COLO668 (cell line): ENCODE results near the gene C5AR2.
"Not testable (repeated sequence)": the region's sequence is repeated elsewhere in the genome, so short reads cannot be mapped to it uniquely, and the experiment has no call there.

Experiments
- DNase-seq: peaks from one replicate; lab custom pipeline; 2025; ENCODE audit not compliant: unreplicated experiment; lab: John Stamatoyannopoulos, UW

The C5AR2 gene

DNA sequence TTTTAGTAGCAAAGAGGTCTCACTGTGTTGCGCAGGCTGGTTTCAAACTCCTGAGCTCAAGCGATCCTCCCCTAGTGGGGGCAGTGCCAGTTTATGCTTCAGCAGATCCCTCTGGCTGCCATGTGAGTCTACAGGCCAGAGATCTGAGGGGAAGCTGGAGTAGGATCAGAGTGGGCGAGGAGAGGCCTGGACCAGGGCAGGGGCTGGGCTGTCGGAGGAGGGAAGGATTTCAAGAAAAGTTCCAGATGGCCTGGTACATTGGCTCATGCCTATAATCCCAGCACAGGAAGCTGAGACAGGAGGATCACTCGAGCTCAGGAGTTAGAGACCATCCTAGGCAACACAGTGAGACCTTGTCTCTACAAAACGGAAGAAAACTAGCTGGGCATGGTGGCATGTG, 27.0 kb downstream of the C5AR2 start:
- DNase-seq = no peak

- no peak for DNase-seq
Measured at GRCh38 chr19:47362321-47362720, 30.3 kb downstream of the C5AR2 start.

DNA sequence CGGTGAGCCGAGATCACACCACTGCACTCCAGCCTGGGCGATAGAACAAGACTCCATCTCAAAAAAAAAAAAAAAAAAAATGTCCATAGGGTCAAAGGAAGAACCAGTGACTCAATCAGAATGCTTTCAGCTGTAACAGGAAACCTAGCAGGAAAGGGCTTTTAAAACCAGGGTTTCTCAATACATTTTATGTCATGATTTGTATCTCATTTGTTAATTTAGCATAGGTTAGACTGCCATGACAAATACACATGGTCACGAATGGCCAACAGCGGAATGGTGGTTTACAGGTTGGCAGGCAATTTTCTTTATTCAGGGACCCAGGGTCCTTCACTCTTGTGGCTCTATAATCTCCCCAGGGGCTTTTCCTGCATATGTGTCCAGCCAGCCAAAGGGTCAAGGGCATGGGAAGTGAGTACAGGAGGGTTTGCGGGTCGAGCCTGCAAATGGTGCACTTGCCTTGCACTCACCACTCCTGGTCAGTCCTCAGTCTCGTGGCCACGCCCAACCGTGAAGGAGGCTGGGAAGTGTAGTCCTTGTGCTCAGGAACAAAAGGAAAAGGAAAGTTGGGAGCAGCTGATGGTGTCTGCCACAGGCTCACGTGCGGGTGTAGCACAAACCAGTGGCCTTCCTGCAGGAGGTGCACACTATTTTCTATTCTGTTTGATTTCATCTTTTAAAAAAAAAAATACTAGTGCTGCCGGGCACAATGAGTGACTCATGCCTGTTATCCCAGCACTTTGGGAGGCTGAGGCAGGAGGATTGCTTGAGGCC, 32.0 kb downstream of the C5AR2 start:
- DNase-seq = peak; percentile 7

DNA sequence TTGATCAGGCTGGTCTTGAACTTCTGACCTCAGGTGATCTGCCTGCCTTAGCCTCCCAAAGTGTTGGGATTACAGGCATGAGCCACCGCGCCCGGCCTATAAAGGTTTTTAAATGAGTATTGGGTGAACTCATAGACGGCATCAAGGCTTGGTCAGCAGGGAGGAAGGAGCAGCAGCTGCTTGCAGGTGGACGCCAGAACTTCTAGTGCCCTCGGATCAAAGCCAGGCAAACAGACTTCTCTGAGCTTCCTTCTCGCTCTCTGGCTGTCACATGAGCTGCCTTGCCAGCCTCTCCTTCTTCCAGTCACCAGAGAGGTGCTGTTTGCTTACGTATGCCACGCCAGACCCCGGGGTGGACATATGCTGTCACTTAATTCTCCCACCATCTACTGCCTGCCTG, 33.5 kb downstream of the C5AR2 start:
- DNase-seq = not testable (repeated sequence)

GRCh38 chr19:47370045-47370611, 38.2 kb downstream of the C5AR2 start:
- no peak for DNase-seq

DNA sequence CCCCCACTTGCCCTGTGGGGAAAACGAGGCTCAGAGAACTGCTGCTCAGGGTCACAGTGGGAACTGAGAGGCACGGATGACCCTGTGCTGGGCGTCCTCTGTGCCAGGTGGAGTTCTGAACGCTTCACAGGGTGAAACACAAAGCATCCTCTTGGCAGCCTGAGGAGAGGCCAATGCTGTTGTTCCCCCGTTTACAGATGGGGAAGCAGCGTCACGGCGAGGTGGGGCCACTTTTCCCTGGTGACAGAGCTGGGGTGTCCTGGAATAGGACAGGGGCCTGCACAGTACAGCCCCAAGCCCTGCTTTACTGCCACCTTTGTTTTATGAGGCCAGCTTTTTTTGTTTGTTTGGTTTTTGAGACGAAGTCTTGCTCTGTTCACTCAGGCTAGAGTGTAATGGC, 39.3 kb downstream of the C5AR2 start:
- DNase-seq = no peak

DNA sequence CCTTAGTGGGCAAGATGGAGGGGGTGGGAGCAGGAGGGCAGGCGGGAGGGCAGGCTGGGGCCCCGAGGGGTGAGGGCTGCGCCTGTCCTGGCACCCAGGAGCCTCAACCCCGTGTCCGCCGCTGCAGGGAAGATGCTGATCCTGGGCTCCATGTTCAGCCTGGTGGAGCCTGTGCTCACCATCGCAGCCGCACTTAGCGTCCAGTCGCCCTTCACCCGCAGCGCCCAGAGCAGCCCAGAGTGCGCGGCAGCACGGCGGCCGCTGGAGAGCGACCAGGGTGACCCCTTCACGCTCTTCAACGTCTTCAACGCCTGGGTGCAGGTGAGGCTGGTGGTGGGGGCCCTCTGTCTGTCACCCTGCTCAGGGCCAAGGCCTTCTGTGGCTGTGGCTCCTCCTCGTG, 40.6 kb downstream of the C5AR2 start:
- DNase-seq = no peak

DNA sequence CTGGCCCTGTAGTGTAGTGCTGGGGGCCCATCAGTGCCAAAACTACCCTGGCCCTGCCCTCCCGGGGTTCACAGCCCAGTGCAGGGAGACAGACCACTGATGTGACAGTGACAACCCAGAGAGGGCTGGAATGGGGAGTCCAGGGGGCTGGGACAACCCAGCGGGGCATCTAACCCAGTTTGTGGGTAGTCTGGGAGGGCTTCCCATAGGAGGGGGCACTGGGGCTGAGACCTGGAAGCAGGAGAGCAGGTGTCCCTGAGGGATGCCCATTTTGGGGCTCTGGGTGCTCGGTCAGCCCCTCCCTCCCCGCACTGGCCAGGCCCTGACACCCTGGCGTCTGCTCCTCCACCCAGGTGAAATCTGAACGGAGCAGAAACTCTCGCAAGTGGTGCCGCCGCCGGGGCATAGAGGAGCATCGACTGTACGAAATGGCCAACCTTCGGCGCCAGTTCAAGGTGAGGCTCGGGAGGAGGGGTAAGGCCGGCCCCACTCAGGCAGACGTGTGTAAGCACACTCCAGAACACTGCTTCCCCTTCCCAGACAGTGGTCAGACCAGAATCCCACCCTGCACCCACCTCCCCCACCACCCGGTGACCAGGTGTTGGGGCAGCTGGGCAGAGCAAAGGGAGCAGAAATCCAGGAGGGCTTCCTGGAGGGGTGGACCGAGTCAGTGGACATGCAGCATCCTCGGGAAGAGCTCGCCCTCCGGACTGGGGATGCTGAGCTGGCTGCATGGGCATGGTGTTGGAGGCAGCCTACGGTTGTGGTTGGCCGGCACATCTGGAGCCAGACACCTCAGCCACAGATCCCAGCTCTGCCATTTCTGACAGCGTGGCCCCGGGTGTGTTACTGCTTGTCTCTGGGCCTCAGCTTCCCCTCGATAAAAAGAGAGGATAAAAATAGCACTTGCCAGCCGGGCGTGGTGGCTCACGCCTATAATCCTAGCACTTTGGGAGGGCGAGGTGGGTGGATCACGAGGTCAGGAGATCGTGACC, 41.6 kb downstream of the C5AR2 start:
- no peak for DNase-seq

DNA sequence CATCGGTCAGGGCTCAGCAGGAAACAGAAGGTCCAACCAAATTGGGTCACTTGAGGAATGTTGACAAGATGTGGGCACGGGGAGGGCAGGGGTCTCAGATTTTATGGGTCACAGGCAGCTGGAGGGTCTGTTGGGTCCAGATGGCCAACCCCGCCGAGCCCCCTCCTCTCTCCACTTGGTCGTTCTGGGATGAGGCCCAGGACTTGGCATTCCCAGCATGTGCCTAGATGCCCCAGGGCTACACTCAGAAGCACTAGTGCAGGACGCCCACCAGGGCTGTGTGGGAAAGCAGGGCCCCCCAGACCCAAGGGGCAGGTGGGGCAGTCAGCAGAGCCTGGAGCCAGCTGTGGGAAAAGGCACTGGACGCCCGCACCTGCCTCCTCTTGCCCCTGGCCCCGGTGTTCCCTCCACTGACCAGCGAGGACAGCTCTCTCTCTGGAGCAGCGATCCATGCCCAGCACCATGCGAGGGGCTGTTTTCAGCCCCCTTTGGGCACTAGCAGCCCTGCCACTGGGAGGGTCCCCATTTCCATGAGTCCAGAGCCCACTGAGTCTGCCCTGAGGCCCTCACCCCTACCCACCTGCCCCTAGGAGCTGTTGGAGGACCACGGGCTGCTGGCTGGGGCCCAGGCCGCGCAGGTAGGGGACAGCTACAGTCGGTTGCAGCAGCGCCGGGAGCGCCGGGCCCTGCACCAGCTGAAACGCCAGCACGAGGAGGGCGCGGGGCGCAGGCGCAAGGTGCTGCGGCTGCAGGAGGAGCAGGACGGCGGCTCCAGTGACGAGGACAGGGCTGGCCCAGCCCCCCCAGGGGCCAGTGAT, 43.1 kb downstream of the C5AR2 start:
- DNase-seq = no peak

- no peak for DNase-seq
Measured at GRCh38 chr19:47375694-47376588, 44.0 kb downstream of the C5AR2 start.

DNA sequence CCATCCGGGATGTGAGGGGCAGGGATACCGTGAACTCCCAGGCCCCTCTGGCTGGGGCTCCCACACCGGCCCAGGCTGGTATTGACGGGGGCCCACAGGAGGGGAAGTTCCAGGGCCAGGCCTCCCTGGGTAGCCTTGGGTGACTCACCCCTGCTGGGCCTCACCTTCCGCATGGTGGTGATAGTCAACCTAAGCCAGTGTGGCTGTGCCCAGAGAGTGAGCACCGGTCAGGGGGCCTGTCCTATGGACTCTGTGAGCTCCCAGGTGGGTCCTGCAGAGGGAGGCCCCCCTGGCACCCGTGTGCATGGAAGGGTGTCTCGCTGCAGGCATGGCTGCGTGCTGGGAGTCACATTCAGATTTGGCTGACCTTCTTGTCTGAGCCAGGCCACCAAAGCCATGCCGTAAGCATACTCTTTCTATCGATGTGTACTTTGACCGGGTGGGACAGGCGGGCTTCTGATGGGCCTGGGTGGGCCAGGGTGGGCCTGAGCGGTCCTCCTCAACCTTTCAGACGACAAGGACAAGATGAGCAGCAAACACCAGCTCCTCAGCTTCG, 44.7 kb downstream of the C5AR2 start:
- DNase-seq = no peak

DNA sequence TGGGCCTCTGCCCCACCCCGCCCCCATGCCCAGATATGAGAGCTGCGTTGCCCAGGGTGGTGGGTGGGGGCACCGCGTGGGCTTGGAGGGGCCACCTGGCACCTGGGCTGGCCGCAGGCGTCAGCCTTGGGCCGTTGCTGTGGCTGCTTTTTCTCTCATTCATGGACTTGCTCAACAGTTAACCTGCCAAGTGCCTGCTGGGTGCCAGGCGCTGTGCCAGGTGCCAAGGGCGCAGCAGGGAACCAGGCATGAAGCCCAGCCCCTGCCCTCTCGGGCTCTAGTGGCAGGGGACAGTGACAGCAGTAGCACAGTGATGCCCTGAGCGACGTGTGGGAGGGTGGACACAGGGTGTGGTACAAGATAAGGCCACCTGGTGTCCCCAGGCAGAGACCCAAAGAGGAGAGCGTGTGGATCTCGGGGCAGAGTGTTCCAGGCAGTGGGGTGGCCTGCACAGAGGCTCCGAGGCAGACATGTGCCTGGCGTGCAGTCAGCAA, 45.3 kb downstream of the C5AR2 start:
- no peak for DNase-seq

GRCh38 chr19:47377801-47378200, 45.8 kb downstream of the C5AR2 start:
- DNase-seq = no peak

- no peak for DNase-seq
Measured at GRCh38 chr19:47378246-47378645, 46.3 kb downstream of the C5AR2 start.

- DNase-seq = no peak
Measured at GRCh38 chr19:47379381-47379938, 47.5 kb downstream of the C5AR2 start.

- DNase-seq = no peak
Measured at GRCh38 chr19:47380559-47380958, 48.6 kb downstream of the C5AR2 start.

DNA sequence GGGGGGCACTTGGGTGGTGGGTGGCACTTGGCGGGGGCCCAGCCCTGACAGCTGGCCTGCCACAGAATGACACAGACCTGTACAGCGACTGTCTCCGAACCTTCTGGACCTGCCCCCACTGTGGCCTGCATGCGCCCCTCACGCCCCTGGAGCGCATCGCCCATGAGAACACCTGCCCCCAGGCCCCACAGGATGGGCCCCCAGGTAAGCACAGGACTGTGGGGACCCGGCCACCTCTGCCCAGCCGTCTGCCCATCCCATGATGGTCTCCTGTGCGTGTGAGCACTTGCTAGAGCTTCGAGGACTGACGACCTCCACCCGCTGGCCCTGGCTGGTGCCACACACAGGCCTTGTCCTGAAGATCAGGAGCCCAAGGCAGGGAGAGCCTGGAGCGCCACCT, 49.1 kb downstream of the C5AR2 start:
- DNase-seq = no peak

DNA sequence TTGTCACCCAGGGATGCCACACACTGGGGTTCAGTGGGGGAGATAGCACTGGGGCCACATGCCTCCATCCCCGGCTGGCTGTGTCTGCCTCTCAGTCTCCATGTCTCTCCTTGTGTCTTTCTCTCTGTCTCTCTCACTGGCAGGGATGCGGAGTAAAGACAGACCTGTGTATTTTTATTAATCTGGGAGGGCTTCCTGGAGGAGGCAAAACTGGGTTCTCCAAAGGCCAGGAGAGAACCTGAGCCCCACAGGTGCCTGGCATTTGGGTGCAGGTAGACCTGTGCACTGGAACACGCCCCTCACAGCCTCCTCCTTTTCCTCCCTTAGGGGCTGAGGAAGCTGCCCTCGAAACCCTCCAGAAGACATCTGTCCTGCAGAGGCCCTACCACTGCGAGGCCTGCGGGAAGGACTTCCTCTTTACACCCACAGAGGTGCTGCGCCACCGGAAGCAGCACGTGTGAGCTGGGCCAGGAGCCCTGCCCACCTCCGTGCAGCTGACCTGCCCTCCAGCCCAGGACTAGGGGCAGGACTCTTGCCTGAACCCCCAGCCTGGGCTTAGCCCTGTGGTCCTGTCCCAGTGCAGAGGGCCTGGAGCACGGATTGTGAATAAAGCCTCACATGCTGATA, 49.8 kb downstream of the C5AR2 start:
- no peak for DNase-seq

- DNase-seq = not testable (repeated sequence)
Measured at GRCh38 chr19:47383890-47384289, 51.9 kb downstream of the C5AR2 start.
